GM18505 (cell line): ENCODE measurements around the gene ARHGEF39.

ENCODE experiments used
- ATAC-seq: cut with Tn5 transposase; IDR thresholded peaks from one replicate; pipeline ENCODE4 v1.9.1; 2021; ENCODE audit not compliant: unreplicated experiment
- POLR2A ChIP-seq: IDR thresholded peaks from 4 replicates; pipeline ENCODE4 v1.6.1; 2011; ENCODE audit warnings: borderline replicate concordance; ENCODE audit not compliant: insufficient read depth, insufficient read length; ENCODE audit errors: extremely low read depth

Gene ARHGEF39

GRCh38 chr9:35687306-35687705, 22.3 kb upstream of the ARHGEF39 start:
- no peak for TF ChIP-seq POLR2A
- no peak for ATAC-seq

- TF ChIP-seq POLR2A, result no peak
- no peak for ATAC-seq
These were observed 21.5 kb upstream of the ARHGEF39 start for GRCh38 chr9:35686222-35687203.

GRCh38 chr9:35685506-35685905, 20.5 kb upstream of the ARHGEF39 start:
- TF ChIP-seq POLR2A, result no peak
- no peak for ATAC-seq

GRCh38 chr9:35684921-35685320, 19.9 kb upstream of the ARHGEF39 start:
- no peak for TF ChIP-seq POLR2A
- ATAC-seq, result no peak

- no peak for TF ChIP-seq POLR2A
- ATAC-seq, result no peak
These were observed 18.3 kb upstream of the ARHGEF39 start for GRCh38 chr9:35683323-35683722.

- no peak for ATAC-seq
- TF ChIP-seq POLR2A, result no peak
These were observed 17.7 kb upstream of the ARHGEF39 start for GRCh38 chr9:35682520-35683315.

- ATAC-seq, result no peak
- no peak for TF ChIP-seq POLR2A
These were observed 17.1 kb upstream of the ARHGEF39 start for GRCh38 chr9:35682051-35682450.

- TF ChIP-seq POLR2A, result no peak
- ATAC-seq, result no peak
These were observed 16.5 kb upstream of the ARHGEF39 start for GRCh38 chr9:35681341-35682002.

- no peak for ATAC-seq
- no peak for TF ChIP-seq POLR2A
These were observed 15.5 kb upstream of the ARHGEF39 start for GRCh38 chr9:35680331-35681105.

- no peak for ATAC-seq
- no peak for TF ChIP-seq POLR2A
These were observed 14.9 kb upstream of the ARHGEF39 start for GRCh38 chr9:35679766-35680330.

- no peak for TF ChIP-seq POLR2A
- no peak for ATAC-seq
These were observed 14.1 kb upstream of the ARHGEF39 start for GRCh38 chr9:35679091-35679490.

- no peak for ATAC-seq
- no peak for TF ChIP-seq POLR2A
These were observed 10.9 kb upstream of the ARHGEF39 start for GRCh38 chr9:35675732-35676392.
